Sigmoid colon (tissue), 4 donors: ENCODE data around the gene CLIC4.

Experiments used
- CTCF ChIP-seq, 4 experiments: fragments of 450-650 bp in 3 of 4; fragments of 200-600 bp in 1 of 4; IDR thresholded peaks; one replicate each; pipeline ENCODE4 v1.5.1; 2016 to 2019; ENCODE audit warnings: antibody characterized with exemption in 4 of 4, mild to moderate bottlenecking in 3 of 4, moderate library complexity in 2 of 4
- EP300 ChIP-seq, 4 donors: sonication (generic); formaldehyde crosslinking; IDR thresholded peaks; one replicate each; pipeline ENCODE4 v1.6.1; 2017; ENCODE audit warnings: antibody characterized with exemption in 4 of 4
- POLR2A ChIP-seq, 2 donors: fragments of 450-650 bp; IDR thresholded peaks; one replicate each; pipeline ENCODE4 v1.6.1; 2016; ENCODE audit warnings: antibody characterized with exemption in 2 of 2, mild to moderate bottlenecking in 2 of 2, moderate library complexity in 2 of 2
- POLR2AphosphoS5 ChIP-seq, 4 donors: sonication (generic); formaldehyde crosslinking; IDR thresholded peaks; one replicate each; pipeline ENCODE4 v1.6.1; 2017; ENCODE audit warnings: antibody characterized with exemption in 4 of 4

- TF ChIP-seq CTCF (IDR thresholded peaks at IDR 0.05) = no peak
- TF ChIP-seq POLR2A (IDR thresholded peaks at IDR 0.05) = no peak
- TF ChIP-seq POLR2AphosphoS5 (IDR thresholded peaks at IDR 0.05) = no peak
- no peak for TF ChIP-seq EP300 (IDR thresholded peaks at IDR 0.05)
Measured at GRCh38 chr1:24763671-24764070, 18.4 kb downstream of the CLIC4 start.
